Common myeloid progenitor, CD34-positive (primary cell): ENCODE measurements around the gene NELFB.

Experiments
- CTCF ChIA-PET: fragments of 350-600 bp; sonication (Branson Sonifier 250); formaldehyde crosslinking; loops from one replicate; lab custom pipeline; 2021; ENCODE audit warnings: antibody characterized with exemption; lab: Charles Lee
- POLR2A ChIA-PET: fragments of 350-600 bp; sonication (Branson Sonifier 250); formaldehyde crosslinking; loops from one replicate; lab custom pipeline; 2021; ENCODE audit warnings: antibody characterized with exemption; lab: Charles Lee
- DNase-seq, 3 donors: peaks; one replicate each; pipeline versions ENCODE4 v3.0.0 to v3.0.0-alpha.2; 2013
- H3K27ac ChIP-seq, 2 experiments: 1 replicate in 1 of 2; 2 replicates in 1 of 2; pipeline ENCODE4 v1.7.0; 2013; ENCODE audit warnings: inconsistent platforms in 2 of 2, low read length in 2 of 2, mild to moderate bottlenecking in 2 of 2, low read depth in 1 of 2, moderate library complexity in 1 of 2; ENCODE audit not compliant: severe bottlenecking in 2 of 2, insufficient read depth in 1 of 2, poor library complexity in 1 of 2
- H3K27me3 ChIP-seq, 5 experiments: replicated peaks in 2 of 5; 1 replicate in 3 of 5; 2 replicates in 2 of 5; pipeline versions ENCODE4 v1.6.1 to v1.7.0; 2013; ENCODE audit warnings: low read length in 4 of 5, mild to moderate bottlenecking in 2 of 5, moderate library complexity in 2 of 5, inconsistent platforms in 1 of 5; ENCODE audit not compliant: insufficient read depth in 5 of 5, control insufficient read depth in 4 of 5
- H3K36me3 ChIP-seq, 4 experiments: 1 replicate in 2 of 4; 2 replicates in 2 of 4; pipeline versions ENCODE4 v1.6.1 to v1.7.0; 2013; ENCODE audit warnings: low read length in 3 of 4, control low read depth in 1 of 4, mild to moderate bottlenecking in 1 of 4; ENCODE audit not compliant: control insufficient read depth in 4 of 4, insufficient read depth in 4 of 4
- H3K4me1 ChIP-seq, 4 experiments: 1 replicate in 3 of 4; 2 replicates in 1 of 4; pipeline versions ENCODE4 v1.6.1 to v1.7.1; 2013; ENCODE audit warnings: low read length in 3 of 4, mild to moderate bottlenecking in 3 of 4, control low read depth in 1 of 4, inconsistent platforms in 1 of 4, moderate library complexity in 1 of 4; ENCODE audit not compliant: control insufficient read depth in 4 of 4, insufficient read depth in 4 of 4; ENCODE audit errors: control extremely low read depth in 1 of 4
- H3K4me3 ChIP-seq, 7 experiments: 1 replicate in 4 of 7; 2 replicates in 3 of 7; pipeline versions ENCODE4 v1.5.1 to v1.7.0; 2013; ENCODE audit warnings: mild to moderate bottlenecking in 7 of 7, low read length in 6 of 7, moderate library complexity in 6 of 7, inconsistent platforms in 2 of 7, low read depth in 2 of 7, control low read depth in 1 of 7; ENCODE audit not compliant: insufficient read depth in 4 of 7, control insufficient read depth in 1 of 7; ENCODE audit errors: extremely low read depth in 1 of 7
- H3K9me3 ChIP-seq, 5 experiments: 1 replicate in 4 of 5; 2 replicates in 1 of 5; pipeline versions ENCODE4 v1.6.1 to v1.7.1; 2013; ENCODE audit warnings: low read length in 4 of 5, mild to moderate bottlenecking in 2 of 5, inconsistent platforms in 1 of 5, low read depth in 1 of 5, moderate library complexity in 1 of 5; ENCODE audit not compliant: control insufficient read depth in 4 of 5, insufficient read depth in 2 of 5; ENCODE audit errors: control extremely low read depth in 1 of 5
- WGBS: methylation state at CpG from one replicate; pipeline ENCODE4 v1.1.5; 2013; ENCODE audit not compliant: insufficient coverage; 5-methylcytosine and 5-hydroxymethylcytosine counted together

NELFB gene

GRCh38 chr9:137293094-137293481 lies 38.0 kb downstream of the NELFB start:
- Histone ChIP-seq H3K4me1 (peaks cover 0 to 26% (median 22%) of the 10 kb centered on the region in 4 experiments), H3K27me3 (peaks cover 0 to 14% (median 0%) of the 10 kb centered on the region in 5 experiments), H3K9me3 (no peaks in the 10 kb centered on the region), H3K4me3 (no peak overlapping the region), H3K36me3 (no peaks in the 10 kb centered on the region), H3K27ac (no peak overlapping the region)
- ChIA-PET POLR2A (interaction anchor here (1.5 kb wide), 1 partner anchor 28 kb away, joined by 4 read pairs; no protein-coding TSS in a partner anchor), CTCF (interaction anchor here (1.1 kb wide), 1 partner anchor 115 kb away, joined by 4 read pairs; no protein-coding TSS in a partner anchor)
- DNase-seq = no peak
- WGBS = 99% methylated on average over 11 of the region's 15 CpGs

- 98% methylated on average over 27 of the region's 29 CpGs for WGBS
- ChIA-PET CTCF (interaction anchor here (1.0 to 1.4 kb wide), 5 partner anchors 16 to 215 kb away, joined by 3 to 4 read pairs (median 3); no protein-coding TSS in a partner anchor), POLR2A (interaction anchor here (0.6 to 1.6 kb wide), 3 partner anchors 16 to 111 kb away, joined by 3 to 4 read pairs (median 3); partner anchors contain the start of gene TOR4A)
- DNase-seq = no peak
- H3K27me3 ChIP-seq = peaks cover 0 to 14% (median 0%) of the 10 kb centered on the region in 5 experiments
- no peaks in the 10 kb centered on the region for H3K9me3 ChIP-seq
- no peak overlapping the region for H3K27ac ChIP-seq
- H3K36me3 ChIP-seq = no peaks in the 10 kb centered on the region
- peaks cover 0 to 26% (median 22%) of the 10 kb centered on the region in 4 experiments for H3K4me1 ChIP-seq
- no peak overlapping the region for H3K4me3 ChIP-seq
These were observed 38.5 kb downstream of the NELFB start for GRCh38 chr9:137293482-137294090.

- no peak overlapping the region for H3K27ac ChIP-seq
- CTCF ChIA-PET = interaction anchor here (1.0 to 1.4 kb wide), 4 partner anchors 16 to 215 kb away, joined by 3 to 4 read pairs (median 3); no protein-coding TSS in a partner anchor
These were observed 39.1 kb downstream of the NELFB start for GRCh38 chr9:137294091-137294680.

GRCh38 chr9:137294681-137295237 lies 39.6 kb downstream of the NELFB start:
- 9% methylated on average over 34 of the region's 35 CpGs for WGBS
- Histone ChIP-seq H3K9me3 (no peaks in the 10 kb centered on the region), H3K27ac (no peak overlapping the region), H3K27me3 (peaks cover 0 to 14% (median 0%) of the 10 kb centered on the region in 5 experiments), H3K36me3 (no peaks in the 10 kb centered on the region), H3K4me3 (peak overlapping the region in 4 of 7 experiments; percentile 38 to 69 (median 55)), H3K4me1 (peaks cover 0 to 26% (median 23%) of the 10 kb centered on the region in 4 experiments)
- ChIA-PET POLR2A (interaction anchor here (1.5 to 1.6 kb wide), 2 partner anchors 18 to 26 kb away, joined by 3 to 4 read pairs; partner anchors contain the start of gene TOR4A), CTCF (interaction anchor here (1.1 to 1.4 kb wide), 2 partner anchors 95 to 214 kb away, joined by 3 read pairs; no protein-coding TSS in a partner anchor)
- DNase-seq = peak in 2 of 3 donors; percentile 58 to 65

More at GRCh38 chr9:137294091-137294680, 39.1 kb downstream of the NELFB start:
- Histone ChIP-seq H3K36me3 (no peaks in the 10 kb centered on the region), H3K27me3 (peaks cover 0 to 14% (median 0%) of the 10 kb centered on the region in 5 experiments), H3K9me3 (no peaks in the 10 kb centered on the region), H3K4me3 (no peak overlapping the region), H3K4me1 (peaks cover 0 to 26% (median 22%) of the 10 kb centered on the region in 4 experiments)
- 31% methylated on average over 9 of the region's 11 CpGs for WGBS
- peak; percentile 67 to 89 (median 82) for DNase-seq
- POLR2A ChIA-PET = interaction anchor here (0.6 to 1.6 kb wide), 3 partner anchors 17 to 110 kb away, joined by 3 to 4 read pairs (median 3); partner anchors contain the start of gene TOR4A

GRCh38 chr9:137295238-137295811 lies 40.2 kb downstream of the NELFB start:
- Histone ChIP-seq H3K4me1 (peaks cover 2 to 30% (median 28%) of the 10 kb centered on the region in 4 experiments), H3K27me3 (peaks cover 0 to 14% (median 0%) of the 10 kb centered on the region in 5 experiments), H3K4me3 (peak overlapping the region; percentile 23 to 69 (median 56)), H3K36me3 (no peaks in the 10 kb centered on the region), H3K27ac (no peak overlapping the region), H3K9me3 (no peaks in the 10 kb centered on the region)
- ChIA-PET POLR2A (interaction anchor here (1.6 kb wide), 1 partner anchor 18 kb away, joined by 3 read pairs; the partner anchor contains the start of gene TOR4A), CTCF (no interaction called here)
- DNase-seq = peak in 2 of 3 donors; percentile 64 to 70
- 0% methylated on average over 62 of the region's 76 CpGs for WGBS

GRCh38 chr9:137295849-137296669 lies 40.9 kb downstream of the NELFB start:
- peak overlapping the region; percentile 23 to 69 (median 56) for H3K4me3 ChIP-seq
- H3K27ac ChIP-seq = no peak overlapping the region
- H3K27me3 ChIP-seq = peaks cover 0 to 14% (median 0%) of the 10 kb centered on the region in 5 experiments
- 22% methylated on average over 59 of the region's 78 CpGs for WGBS
- POLR2A ChIA-PET = no interaction called here
- DNase-seq = no peak
- H3K36me3 ChIP-seq = no peaks in the 10 kb centered on the region
- CTCF ChIA-PET = interaction anchor here (1.3 to 1.5 kb wide), 3 partner anchors 21 to 146 kb away, joined by 4 to 6 read pairs (median 5); no protein-coding TSS in a partner anchor
- peaks cover 5 to 36% (median 35%) of the 10 kb centered on the region in 4 experiments for H3K4me1 ChIP-seq
- no peaks in the 10 kb centered on the region for H3K9me3 ChIP-seq
